RPMI8226 (cell line): ENCODE data around the gene CD4.

Experiments
- DNase-seq: peaks from one replicate; pipeline ENCODE4 v3.0.0-alpha.2; 2015

CD4 gene

GRCh38 chr12:6829536-6830220, 40.4 kb downstream of the CD4 start:
- DNase-seq = no peak

- no peak for DNase-seq
Measured at GRCh38 chr12:6830286-6830890, 41.1 kb downstream of the CD4 start.

GRCh38 chr12:6830999-6831398, 41.7 kb downstream of the CD4 start:
- DNase-seq = no peak

- DNase-seq = no peak
Measured at GRCh38 chr12:6831450-6831995, 42.2 kb downstream of the CD4 start.

GRCh38 chr12:6832125-6832524, 42.8 kb downstream of the CD4 start:
- no peak for DNase-seq

GRCh38 chr12:6833189-6833890, 44.0 kb downstream of the CD4 start:
- no peak for DNase-seq

GRCh38 chr12:6834254-6834653, 44.9 kb downstream of the CD4 start:
- no peak for DNase-seq

GRCh38 chr12:6834873-6835272, 45.5 kb downstream of the CD4 start:
- no peak for DNase-seq

- DNase-seq = no peak
Measured at GRCh38 chr12:6836851-6837250, 47.5 kb downstream of the CD4 start.

GRCh38 chr12:6837370-6838060, 48.2 kb downstream of the CD4 start:
- no peak for DNase-seq

GRCh38 chr12:6838854-6839253, 49.5 kb downstream of the CD4 start:
- no peak for DNase-seq

- DNase-seq = peak; percentile 95
Measured at GRCh38 chr12:6839482-6840201, 50.3 kb downstream of the CD4 start.

- DNase-seq = no peak
Measured at GRCh38 chr12:6840330-6840729, 51.0 kb downstream of the CD4 start.

- DNase-seq = no peak
Measured at GRCh38 chr12:6840761-6841515, 51.6 kb downstream of the CD4 start, which contains the start of gene GNB3. TSS of gene GNB3 (plus strand) at chr12:6840925. CDS start at chr12:6841288, 363 bp downstream.

- DNase-seq = no peak
Measured at GRCh38 chr12:6842075-6842474, 52.7 kb downstream of the CD4 start.

- peak; percentile 62 for DNase-seq
Measured at GRCh38 chr12:6843118-6843902, 54.0 kb downstream of the CD4 start.

- DNase-seq = no peak
Measured at GRCh38 chr12:6845395-6845794, 56.1 kb downstream of the CD4 start.

- no peak for DNase-seq
Measured at GRCh38 chr12:6846316-6846869, 57.1 kb downstream of the CD4 start.

GRCh38 chr12:6847676-6848075, 58.3 kb downstream of the CD4 start:
- DNase-seq = no peak

GRCh38 chr12:6849427-6849826, 60.1 kb downstream of the CD4 start:
- no peak for DNase-seq
